ENCODE results near the gene SACM1L.
"Not testable (repeated sequence)": the region's sequence is repeated elsewhere in the genome, so short reads cannot be mapped to it uniquely, and the experiment has no call there.

The SACM1L gene

DNA sequence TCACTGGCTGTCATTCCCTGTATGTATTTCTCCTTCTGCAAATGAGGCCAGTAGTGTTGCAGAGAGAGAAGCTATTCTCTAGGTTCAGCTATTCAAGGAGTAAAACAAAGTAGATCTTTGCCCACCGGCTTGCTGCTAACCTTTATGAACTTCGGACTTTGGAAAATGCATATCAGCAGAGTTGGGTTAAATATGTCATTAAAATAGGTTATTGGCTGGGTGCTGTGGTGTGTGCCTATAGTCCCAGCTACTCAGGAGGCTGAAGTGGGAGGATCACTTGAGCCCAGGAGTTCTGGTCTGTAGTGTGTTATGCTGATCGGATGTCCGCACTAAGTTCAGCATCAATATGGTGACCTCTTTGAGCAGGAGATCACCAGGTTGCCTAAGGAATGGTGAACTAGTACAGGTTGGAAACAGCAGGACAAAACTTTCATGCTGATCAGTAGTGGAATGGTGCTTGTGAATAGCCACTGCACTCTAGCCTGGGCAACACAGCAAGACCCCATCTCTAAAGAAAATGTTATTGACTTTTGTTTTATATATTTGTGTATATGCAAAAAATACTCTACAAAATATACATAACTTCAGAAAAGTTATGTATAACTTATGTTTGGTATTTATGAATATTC lies 53.4 kb downstream of the SACM1L start:
- DNase-seq, result no peak

DNA sequence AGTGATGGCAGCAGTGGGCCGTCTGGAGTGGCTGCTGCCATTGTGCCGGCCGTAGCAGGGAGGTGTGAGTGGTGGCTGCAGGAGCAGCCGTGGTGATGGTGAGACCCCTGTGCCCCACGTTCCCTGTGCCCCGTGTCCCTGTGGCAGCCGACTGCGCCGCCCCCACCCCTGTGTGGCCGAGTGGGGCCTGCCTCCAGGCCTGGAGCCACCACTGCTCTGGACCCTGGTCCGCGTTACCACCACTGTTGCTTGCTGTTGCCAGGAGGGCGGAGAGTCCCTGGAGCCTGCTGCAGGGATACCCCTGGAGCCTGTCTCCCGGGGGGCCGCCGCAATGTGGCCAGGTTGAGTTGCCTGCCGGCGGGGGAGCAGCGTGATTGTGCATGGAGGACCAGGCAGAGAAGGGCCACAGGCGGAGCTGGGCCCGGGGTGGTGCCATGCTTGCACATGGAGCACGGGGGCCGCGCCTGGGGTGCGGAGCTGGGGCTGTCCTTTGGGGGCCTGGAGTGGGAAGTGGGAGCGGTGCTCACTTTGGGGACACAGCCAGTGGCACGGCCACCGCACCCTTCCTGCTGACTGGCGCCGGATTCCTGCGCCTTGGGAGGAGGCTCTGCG lies 57.1 kb downstream of the SACM1L start:
- no peak for DNase-seq

DNA sequence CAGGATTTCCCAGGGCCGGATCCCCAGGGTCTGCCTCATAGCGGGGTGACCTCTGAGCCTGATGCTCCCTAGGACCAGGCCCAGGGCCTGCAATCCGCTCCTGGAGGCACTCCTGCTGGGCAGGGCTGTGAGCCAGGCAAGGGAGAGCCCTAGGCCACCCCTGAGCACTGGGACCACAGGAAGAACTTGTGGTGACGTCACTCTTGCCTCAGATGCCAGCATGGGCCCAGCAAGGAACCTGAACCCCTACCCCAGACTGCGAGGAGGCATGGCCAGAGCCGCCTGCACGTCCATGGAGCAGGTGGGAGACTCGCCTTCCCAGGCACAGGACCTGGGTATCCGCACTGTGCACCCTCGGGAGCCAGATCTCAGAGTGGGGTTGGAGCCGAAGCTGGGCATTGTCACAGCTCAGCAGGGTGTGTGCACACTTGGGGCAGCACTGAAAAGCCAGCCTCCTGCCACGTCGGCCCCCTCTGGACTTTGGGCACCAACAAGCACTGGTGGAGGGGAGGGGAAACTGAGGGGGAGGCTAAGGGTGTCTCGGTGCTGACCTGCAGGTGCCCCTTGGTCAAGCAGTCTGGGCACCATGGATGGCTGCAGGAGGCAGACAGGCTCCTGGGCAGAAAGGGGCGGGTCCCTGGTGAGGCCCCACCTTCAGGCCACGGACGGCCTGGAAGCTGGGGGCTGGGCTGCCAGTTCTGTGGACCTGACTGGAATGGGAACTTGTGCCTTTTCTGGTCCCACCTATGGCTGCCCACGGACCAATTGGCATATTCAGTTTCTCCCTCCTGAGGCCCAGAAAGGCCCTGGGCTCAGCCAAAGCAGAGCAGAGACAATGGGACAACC lies 57.8 kb downstream of the SACM1L start:
- DNase-seq, result no peak

GRCh38 chr3:45748068-45748467 lies 58.9 kb downstream of the SACM1L start:
- no peak for DNase-seq

DNA sequence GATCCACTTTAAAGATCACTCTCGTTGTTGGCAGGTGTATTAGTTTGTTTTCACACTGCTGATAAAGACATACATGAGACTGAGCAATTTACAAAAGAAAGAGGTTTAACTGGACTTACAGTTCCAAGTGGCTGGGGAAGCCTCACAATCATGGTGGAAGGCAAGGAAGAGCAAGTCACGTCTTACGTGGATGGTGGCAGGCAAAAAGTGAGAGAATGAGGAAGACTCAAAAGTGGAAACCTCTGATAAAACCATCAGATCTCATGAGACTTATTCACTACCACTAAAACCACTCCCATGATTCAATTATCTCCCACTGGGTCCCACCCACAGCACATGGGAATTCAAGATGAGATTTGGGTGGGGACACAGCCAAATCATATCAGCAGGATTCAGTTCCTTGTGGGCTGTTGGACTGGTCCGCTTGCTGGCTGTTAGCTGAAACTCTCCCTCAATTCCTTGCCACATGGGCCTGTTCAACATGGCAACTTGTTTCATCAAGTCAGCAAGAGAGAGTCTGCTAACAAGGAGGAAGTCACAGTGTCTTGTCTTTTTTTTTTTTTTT lies 59.9 kb downstream of the SACM1L start:
- not testable (repeated sequence) for DNase-seq

DNA sequence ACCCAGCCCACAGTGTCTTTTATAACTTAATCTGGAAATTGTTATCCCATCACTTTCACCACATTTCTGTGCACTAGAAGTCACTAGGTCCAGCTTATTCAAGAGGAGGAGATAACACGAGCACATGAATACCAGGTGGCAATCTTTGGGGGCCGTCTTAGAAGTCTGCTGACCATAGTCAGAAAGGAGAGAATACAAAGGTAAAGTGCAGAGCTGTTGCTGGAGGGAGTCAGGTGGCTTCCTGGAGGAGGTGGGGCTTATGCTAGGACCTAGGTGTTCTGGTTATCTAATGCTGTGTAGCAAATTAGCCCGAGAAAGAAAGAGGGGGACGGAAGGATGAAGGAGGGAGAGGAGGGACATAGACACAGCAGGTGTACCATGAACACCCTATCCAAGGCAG lies 60.7 kb downstream of the SACM1L start:
- no peak for DNase-seq

DNA sequence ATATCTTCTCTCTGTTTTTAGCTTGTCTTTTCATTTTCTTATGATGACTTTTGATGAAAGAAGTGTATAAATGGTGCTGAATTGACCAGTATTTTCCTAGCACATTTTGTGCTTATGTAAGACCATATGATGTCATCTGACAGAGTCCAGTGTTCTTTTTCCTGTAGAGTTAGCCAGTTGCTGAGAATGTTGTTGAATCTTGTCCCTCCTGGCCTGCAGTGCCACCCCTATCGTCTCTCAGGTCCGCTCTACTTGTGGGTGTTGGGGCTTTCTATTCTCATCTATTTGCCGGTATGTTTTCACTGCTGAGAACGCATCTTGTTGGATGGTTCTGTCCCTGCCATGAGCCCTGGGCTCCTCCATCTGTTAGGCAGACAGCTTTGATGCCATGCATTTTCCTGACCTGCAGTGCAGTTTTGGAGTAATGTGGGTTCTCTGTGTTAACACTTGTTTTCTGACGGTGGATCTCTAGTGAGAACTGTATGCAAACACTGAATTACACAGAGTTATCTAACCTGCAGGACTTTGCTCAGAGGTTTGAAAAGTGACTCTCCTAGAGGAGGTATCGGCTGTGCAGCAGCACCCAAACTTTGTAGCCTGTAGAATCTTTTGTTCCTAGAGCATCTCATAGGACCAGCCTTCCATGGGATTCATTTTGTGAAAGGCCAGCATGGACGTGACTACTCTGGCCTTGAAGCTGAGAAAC lies 62.5 kb downstream of the SACM1L start:
- no peak for DNase-seq

GRCh38 chr3:45753095-45753494 lies 63.9 kb downstream of the SACM1L start:
- no peak for DNase-seq

GRCh38 chr3:45754461-45754860 lies 65.3 kb downstream of the SACM1L start:
- no peak for DNase-seq

DNA sequence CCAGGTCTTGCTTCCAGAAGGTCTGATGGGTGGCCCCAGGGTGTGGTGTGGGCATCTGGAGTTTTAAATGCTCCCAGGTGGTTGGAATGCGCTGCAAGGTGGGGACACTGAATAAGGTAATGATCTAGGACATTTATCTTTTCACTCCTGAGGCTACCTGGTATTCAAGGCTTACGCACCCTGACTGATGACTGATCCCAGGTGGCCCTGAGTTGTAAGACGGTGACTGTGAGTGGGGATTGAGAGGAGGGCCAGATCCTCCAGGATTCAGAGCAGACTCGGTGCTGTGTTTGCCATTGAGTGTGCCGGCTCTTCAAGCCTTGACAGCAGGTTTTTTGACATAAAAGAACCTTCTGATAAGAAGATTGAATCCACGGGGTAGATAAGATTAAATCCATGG lies 66.9 kb downstream of the SACM1L start:
- DNase-seq, result no peak

DNA sequence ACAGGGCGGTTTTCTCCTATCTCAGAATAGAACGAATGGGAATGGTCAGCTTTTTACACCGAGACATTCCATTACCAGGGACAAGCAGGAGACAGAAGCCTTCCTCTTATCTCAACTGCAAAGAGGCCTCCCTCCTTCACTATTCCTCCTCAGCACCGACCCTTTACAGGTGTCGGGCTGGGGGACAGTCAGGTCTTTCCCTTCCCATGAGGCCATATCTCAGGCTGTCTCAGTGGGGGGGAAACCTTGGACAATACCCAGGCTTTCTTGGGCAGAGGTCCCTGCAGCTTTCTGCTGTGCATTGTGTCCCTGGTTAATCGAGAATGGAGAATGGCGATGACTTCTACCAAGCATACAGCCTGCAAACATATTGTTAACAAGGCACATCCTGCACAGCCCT lies 67.9 kb downstream of the SACM1L start:
- not testable (repeated sequence) for DNase-seq

DNA sequence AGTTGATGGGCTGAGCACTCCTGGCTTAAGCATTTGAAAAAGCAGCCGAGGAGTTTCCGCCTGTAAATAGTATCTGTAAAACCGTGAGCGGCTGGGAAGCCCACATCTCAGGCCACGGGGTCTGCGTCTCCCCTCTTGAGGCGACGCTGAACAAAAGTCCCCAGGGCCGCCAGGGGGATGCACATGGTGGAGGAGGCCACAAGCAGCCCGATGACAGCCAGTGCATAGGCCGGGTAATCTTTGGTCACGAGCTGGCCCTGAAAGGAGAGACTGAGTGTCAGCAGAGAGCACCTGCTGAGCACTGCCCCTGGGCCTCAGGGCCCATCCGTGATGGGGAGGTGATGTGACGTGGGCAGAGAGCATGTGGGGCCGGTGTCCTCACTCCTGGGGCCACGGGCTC lies 69.7 kb downstream of the SACM1L start:
- DNase-seq, result no peak

- no peak for DNase-seq
Measured at GRCh38 chr3:45759851-45760250, 70.7 kb downstream of the SACM1L start.

DNA sequence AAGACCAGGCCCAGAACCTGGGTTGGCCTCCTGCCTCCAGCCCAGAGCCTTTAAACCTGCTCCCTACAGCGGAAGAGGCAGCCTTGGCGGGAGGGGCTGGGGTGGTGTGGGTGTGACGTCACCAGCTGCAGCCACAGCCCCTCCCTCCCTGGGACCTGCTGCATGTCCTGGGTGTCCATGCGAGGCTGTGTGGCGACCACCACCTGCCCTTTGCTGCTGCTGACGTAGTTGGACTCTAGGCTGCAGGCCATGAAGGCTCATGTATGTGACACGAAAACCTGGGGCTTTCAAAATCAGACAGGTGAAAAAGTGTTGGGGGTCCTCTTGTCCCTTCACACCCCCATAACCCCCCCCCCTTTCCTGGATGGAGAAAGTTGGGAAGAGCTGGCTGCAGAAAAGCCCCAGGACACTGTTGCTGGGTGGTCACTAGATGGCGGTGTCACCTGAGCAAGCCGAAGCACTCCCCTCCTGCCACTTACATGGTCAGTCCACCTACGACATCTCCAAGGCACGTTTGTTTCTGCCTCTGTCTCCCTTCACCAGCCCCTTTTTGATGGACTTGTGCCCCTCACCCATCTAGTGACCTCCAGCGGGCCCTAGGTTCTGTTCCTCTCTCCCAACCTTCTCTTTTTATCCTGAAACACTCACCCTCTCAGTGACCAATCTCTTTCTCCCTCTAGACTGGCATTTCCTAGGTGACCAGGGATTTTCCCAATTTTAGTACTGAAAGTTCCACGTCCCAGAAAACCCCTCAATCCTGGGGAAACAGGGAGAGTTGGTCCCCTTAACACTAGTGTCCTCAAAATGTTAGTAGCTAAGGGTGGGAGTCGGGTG lies 71.9 kb downstream of the SACM1L start:
- DNase-seq, result peak; percentile 54 to 55

- no peak for DNase-seq
Measured at GRCh38 chr3:45761831-45762230, 72.6 kb downstream of the SACM1L start.

DNA sequence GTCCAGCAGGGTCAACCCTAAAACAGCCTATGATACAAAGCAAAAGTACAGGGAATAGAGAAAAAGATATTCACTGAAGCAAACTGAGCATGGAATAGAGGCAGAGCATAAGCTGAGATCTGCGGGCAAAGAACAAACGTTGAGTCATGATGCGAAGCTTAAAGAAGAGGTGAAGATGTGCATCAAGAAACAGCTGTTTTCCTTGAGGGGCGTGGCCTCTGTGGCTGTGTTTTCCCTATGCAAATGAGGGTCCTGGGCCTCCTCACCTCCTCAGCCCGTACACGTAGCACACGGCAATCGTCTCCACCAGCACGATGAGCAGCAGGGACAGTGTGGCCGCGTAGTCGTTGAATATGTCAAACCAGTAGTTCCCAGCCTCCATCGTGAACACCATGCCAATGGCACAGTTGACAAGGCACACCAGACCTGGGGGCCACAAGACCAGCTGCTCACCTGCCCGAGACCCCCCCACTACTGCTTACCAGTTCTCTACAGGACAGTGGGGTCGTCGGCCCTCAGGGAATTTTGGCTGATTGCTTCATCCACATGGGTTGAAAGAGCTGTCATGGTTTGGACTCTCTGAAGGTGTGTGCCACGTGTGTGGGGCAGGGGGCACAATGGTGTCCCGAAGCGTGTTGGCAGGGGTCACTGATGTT lies 73.6 kb downstream of the SACM1L start:
- DNase-seq, result no peak

DNA sequence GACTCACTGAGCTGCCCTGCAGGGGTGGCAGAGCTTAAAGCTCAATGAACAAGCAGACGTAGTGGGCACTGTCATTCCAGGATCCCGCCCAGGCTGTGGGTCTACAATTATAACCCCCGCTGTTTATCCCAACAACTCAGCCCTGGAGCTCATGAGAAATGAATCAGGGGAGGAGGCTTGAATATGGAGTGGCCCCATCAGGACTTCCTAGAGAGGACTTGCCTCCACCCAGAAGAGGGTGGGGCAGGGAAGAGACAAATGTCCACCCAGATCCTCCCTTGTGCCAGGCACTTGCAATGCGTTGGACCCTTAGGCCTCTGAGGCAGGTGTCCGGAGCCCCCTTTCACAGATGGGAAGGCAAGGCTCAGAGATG lies 74.1 kb downstream of the SACM1L start:
- no peak for DNase-seq

DNA sequence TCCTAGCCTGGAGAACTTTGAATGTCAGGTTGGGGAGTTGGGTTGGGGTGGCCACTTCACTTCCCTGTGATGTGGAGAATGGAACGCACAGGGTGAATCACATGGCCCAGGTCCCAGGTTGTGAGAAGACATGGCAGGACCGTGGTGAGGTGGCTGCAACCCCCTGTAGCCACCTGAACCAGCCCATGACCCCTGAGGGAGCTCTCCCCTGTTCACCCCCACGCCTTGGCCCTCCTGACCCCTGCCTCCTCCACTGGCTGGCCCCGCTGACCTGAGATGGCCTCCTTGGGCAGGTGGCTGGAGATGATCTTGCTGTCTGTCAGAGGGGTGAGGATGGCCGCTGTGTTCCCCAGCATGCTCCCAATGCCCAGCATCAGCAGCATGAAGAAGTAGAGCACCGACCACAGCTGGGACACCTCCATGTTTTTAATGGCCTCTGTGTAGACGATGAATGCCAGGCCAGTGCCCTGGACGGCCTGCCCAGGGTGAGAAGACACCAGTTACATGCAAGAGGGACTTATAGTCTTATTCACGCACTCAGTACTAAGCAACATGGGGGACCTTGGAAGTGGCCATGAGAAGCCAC lies 76.2 kb downstream of the SACM1L start:
- DNase-seq, result no peak

- DNase-seq, result no peak
Measured at GRCh38 chr3:45765958-45766357, 76.8 kb downstream of the SACM1L start.

GRCh38 chr3:45771166-45771775 lies 82.1 kb downstream of the SACM1L start:
- no peak for DNase-seq

- no peak for DNase-seq
Measured at GRCh38 chr3:45771831-45772230, 82.6 kb downstream of the SACM1L start.
